Natural killer cell treated with Interleukin-12 subunit alpha and Interleukin-12 subunit beta and Interleukin-15 and Interleukin-18, amount 100 ng/mL, for 72 hours (primary cell): ENCODE data around the gene HSP90AA1. TPM values are rescaled to one million over a fixed set of nuclear protein-coding genes. Genes with fewer than 3 reads are reported as not detected.
"Not testable (repeated sequence)": the region's sequence is repeated elsewhere in the genome, so short reads cannot be mapped to it uniquely, and the experiment has no call there.

Experiments
- ATAC-seq, 2 donors: fragments of 150-1000 bp; cut with Tn5 transposase in 1 of 2; sonication (Bioruptor Pico), chemical (Tn5 transposase) in 1 of 2; 2 replicates each; pipeline ENCODE4 v1.10.0; 2021
- DNase-seq: peaks from one replicate; pipeline ENCODE4 v3.0.0; 2022; ENCODE audit warnings: low spot score
- H3K27ac Mint-ChIP-seq, 2 donors: 1 replicate in 1 of 2; 2 replicates in 1 of 2; pipeline ENCODE4 v1.8.0; 2022; ENCODE audit warnings: mixed read lengths in 2 of 2, mild to moderate bottlenecking in 1 of 2, moderate library complexity in 1 of 2
- H3K27me3 Mint-ChIP-seq, 2 donors: 1 replicate in 1 of 2; 2 replicates in 1 of 2; pipeline ENCODE4 v1.8.0; 2022; ENCODE audit warnings: mixed read lengths in 2 of 2
- H3K36me3 Mint-ChIP-seq: one replicate; pipeline ENCODE4 v1.8.0; 2022; ENCODE audit warnings: mixed read lengths
- H3K4me1 Mint-ChIP-seq, 2 donors: 1 replicate in 1 of 2; 2 replicates in 1 of 2; pipeline ENCODE4 v1.8.0; 2022; ENCODE audit warnings: low read depth in 2 of 2, mixed read lengths in 2 of 2, mild to moderate bottlenecking in 1 of 2
- H3K4me3 Mint-ChIP-seq: one replicate; pipeline ENCODE4 v1.8.0; 2022; ENCODE audit warnings: mixed read lengths
- H3K9me3 Mint-ChIP-seq: 2 replicates; pipeline ENCODE4 v1.8.0; 2022; ENCODE audit warnings: mixed read lengths
- total RNA-seq, 2 donors: library from RNA; stranded (reverse); gene quantifications; one replicate each; pipeline ENCODE4 v1.2.3, GENCODE V29; 2022

Gene HSP90AA1
- total RNA-seq, 2 donors from 2014 or later = 831 to 919 TPM

GRCh38 chr14:102086709-102086971 is 204 bp downstream of the HSP90AA1 start:
- peaks cover 57 to 58% of the 10 kb centered on the region in 2 donors for H3K4me1 Mint-ChIP-seq
- H3K36me3 Mint-ChIP-seq = peaks cover 46% of the 10 kb centered on the region
- H3K27ac Mint-ChIP-seq = peak overlapping the region; percentile 71 to 74
- H3K4me3 Mint-ChIP-seq = peak overlapping the region; percentile 73
- H3K9me3 Mint-ChIP-seq = no peaks in the 10 kb centered on the region
- DNase-seq = no peak
- H3K27me3 Mint-ChIP-seq = no peaks in the 10 kb centered on the region
- ATAC-seq = no peak

GRCh38 chr14:102085948-102086708 is 716 bp downstream of the HSP90AA1 start:
- no peaks in the 10 kb centered on the region for H3K9me3 Mint-ChIP-seq
- peak overlapping the region; percentile 92 for H3K4me3 Mint-ChIP-seq
- no peaks in the 10 kb centered on the region for H3K27me3 Mint-ChIP-seq
- peak; percentile 85 for DNase-seq
- peak; percentile 68 to 70 for ATAC-seq
- peaks cover 52% of the 10 kb centered on the region for H3K36me3 Mint-ChIP-seq
- peak overlapping the region; percentile 71 to 74 for H3K27ac Mint-ChIP-seq
- peaks cover 60 to 61% of the 10 kb centered on the region in 2 donors for H3K4me1 Mint-ChIP-seq

DNA sequence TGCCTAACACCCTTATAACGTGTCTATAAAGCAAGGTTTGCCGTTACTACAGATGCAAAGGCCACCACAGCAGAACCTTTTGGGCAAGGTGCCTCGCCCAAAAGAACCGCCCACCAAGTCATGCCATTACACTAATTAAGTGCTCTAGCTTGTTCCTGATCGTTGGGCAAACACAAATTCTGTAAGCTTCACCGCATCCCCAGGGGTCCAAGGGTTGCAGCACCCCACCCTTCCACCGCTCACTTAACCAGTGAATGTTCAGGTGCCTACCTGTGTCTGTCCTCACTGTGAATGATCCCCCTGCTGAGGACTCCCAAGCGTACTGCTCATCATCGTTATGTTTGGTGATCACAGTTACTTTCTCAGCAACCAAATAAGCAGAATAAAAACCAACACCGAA is 1.4 kb downstream of the HSP90AA1 start:
- peak overlapping the region; percentile 92 for H3K4me3 Mint-ChIP-seq
- H3K36me3 Mint-ChIP-seq = peaks cover 58% of the 10 kb centered on the region
- H3K4me1 Mint-ChIP-seq = peaks cover 64 to 65% of the 10 kb centered on the region in 2 donors
- H3K27me3 Mint-ChIP-seq = no peaks in the 10 kb centered on the region
- ATAC-seq (no peak), DNase-seq (peak; percentile 57)
- H3K9me3 Mint-ChIP-seq = no peaks in the 10 kb centered on the region
- H3K27ac Mint-ChIP-seq = peak overlapping the region; percentile 71 to 74

DNA sequence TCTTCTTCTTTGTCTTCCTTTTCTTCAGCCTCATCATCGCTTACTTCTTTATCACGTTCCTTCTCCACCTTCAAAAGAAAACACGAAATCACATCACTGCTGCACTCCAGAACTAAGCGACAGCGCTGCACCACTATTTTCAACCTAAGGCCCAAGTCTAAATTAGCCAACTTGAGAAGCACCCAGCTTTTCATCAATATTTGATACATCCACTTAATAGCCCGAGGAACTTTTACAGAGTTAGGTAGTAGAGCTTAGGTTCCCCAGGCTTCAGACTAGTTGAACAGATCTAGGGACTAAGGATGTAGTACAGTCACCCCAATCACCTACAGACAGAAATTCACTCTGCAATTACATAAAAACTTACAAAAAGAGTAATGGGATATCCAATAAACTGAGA is 1.9 kb downstream of the HSP90AA1 start:
- Mint-ChIP-seq H3K27me3 (no peaks in the 10 kb centered on the region), H3K36me3 (peaks cover 64% of the 10 kb centered on the region), H3K9me3 (no peaks in the 10 kb centered on the region), H3K4me1 (peaks cover 61 to 65% of the 10 kb centered on the region in 2 donors), H3K27ac (peak overlapping the region; percentile 71 to 74), H3K4me3 (peak overlapping the region; percentile 92)
- no peak for DNase-seq
- ATAC-seq = no peak

DNA sequence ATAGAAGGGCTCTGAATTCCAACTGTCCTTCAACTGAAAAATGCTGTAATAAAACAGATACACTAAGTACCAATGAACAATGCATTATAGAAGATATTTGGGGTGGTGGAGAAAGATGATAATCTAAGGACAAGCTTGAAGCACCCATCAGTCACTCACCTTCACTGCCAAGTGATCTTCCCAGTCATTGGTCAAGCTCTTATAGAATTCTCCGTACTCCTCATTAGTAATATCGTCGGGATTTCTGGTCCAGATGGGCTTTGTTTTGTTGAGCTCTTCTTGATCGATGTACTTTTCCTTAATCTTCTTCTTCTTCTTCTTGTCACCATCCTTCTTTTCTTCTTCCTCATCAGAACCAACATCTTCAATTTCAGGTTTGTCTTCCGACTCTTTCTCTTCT is 2.3 kb downstream of the HSP90AA1 start:
- DNase-seq, ATAC-seq, H3K9me3 Mint-ChIP-seq, H3K27me3 Mint-ChIP-seq: not testable (repeated sequence)
- peak overlapping the region; percentile 71 to 74 for H3K27ac Mint-ChIP-seq
- peaks cover 57 to 64% of the 10 kb centered on the region in 2 donors for H3K4me1 Mint-ChIP-seq
- H3K4me3 Mint-ChIP-seq = peak overlapping the region; percentile 92
- peaks cover 68% of the 10 kb centered on the region for H3K36me3 Mint-ChIP-seq

GRCh38 chr14:102081231-102082080 is 5.4 kb downstream of the HSP90AA1 start:
- DNase-seq (no peak), ATAC-seq (no peak)
- Mint-ChIP-seq H3K4me1 (peaks cover 48 to 50% of the 10 kb centered on the region in 2 donors), H3K27ac (peak overlapping the region; percentile 71 to 74), H3K27me3 (no peaks in the 10 kb centered on the region), H3K9me3 (no peaks in the 10 kb centered on the region), H3K4me3 (peak overlapping the region; percentile 92), H3K36me3 (peaks cover 74% of the 10 kb centered on the region)

DNA sequence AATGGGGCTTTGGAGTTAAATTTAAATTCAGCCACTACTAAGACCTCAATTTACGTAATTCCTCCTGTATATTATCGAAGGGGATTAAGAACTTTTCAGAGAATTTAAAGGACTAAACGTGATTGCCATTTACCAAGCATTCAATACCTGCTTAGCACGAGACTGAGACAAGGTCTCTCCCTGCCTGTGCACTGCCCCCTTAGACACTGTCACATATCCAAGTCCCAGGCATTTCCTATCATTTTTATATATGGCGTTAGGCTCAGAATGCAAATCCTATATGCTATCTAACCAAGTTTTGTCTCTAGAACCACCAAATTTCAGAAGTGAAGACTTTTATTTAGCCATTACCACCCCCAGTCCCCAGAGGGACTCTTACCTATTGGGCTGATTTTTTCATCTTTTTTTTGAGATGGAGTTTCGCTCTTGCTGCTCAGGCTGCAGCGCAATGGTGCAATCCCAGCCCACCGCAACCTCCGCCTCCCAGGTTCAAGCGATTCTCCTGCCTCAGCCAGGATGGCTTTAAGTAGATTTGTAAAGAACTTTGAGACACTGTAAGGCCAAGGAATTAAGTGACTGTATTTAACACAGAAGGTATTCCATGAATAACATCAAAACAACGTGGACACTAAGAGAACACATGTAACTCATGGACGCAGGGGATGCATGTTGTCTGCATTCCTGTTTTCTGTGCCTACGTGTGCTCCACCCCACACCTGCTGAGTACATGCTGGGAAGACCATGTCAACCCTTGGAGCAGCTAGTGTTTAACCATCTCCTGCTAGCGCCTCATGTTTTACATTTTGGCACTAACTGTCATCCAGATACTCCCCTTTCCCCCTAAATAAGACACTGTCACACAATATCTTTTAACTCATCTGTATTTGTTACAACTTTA is 6.4 kb downstream of the HSP90AA1 start:
- H3K9me3 Mint-ChIP-seq = no peaks in the 10 kb centered on the region
- peak overlapping the region; percentile 58 to 74 for H3K27ac Mint-ChIP-seq
- H3K4me1 Mint-ChIP-seq = peaks cover 43 to 46% of the 10 kb centered on the region in 2 donors
- H3K36me3 Mint-ChIP-seq = peaks cover 64% of the 10 kb centered on the region
- H3K4me3 Mint-ChIP-seq = peak overlapping the region; percentile 92
- no peak for DNase-seq
- no peak for ATAC-seq
- no peaks in the 10 kb centered on the region for H3K27me3 Mint-ChIP-seq

DNA sequence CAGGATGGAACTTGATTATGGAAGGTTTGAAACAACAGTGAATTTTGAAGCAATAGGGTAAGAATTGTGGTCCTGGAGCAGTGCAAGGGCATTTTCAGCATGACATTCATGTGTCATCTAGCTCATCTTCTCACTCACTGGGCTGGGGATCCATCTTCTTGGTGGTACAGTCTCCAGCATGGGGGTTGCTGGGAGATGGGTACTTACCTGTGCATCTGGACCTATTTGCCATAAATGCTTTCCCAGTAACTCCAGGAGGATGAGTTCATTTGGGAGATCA is 7.2 kb downstream of the HSP90AA1 start:
- Mint-ChIP-seq H3K9me3 (no peaks in the 10 kb centered on the region), H3K4me3 (no peak overlapping the region), H3K4me1 (peaks cover 35 to 40% of the 10 kb centered on the region in 2 donors), H3K36me3 (peaks cover 56% of the 10 kb centered on the region), H3K27me3 (no peaks in the 10 kb centered on the region), H3K27ac (peak overlapping the region in 1 of 2 donors; percentile 8)
- ATAC-seq (peak in 1 of 2 donors; percentile 15), DNase-seq (no peak)

GRCh38 chr14:102078831-102079699 is 7.8 kb downstream of the HSP90AA1 start:
- peak in 1 of 2 donors; percentile 22 for ATAC-seq
- Mint-ChIP-seq H3K27ac (peak overlapping the region; percentile 8 to 37), H3K4me1 (peaks cover 29 to 42% of the 10 kb centered on the region in 2 donors)

DNA sequence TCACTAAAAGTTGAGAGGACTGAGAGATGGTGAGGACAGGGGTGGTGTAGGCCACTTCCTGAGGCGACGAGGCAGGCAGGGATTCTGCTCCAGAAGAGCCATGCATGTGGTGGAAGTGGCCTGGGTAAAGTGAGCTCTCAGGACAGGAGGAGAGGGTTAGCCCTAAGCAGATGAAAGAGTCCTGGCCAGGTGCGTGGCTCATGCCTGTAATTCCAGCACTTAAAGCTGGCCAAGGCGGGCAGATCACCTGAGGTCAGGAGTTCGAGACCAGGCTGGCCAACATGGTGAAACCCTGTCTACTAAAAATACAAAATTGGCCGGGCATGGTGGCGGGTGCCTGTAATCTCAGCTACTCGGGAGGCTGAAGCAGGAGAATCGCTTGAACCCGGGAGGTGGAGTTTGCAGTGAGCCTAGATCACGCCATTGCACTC is 8.5 kb downstream of the HSP90AA1 start:
- not testable (repeated sequence) for H3K4me3 Mint-ChIP-seq, H3K9me3 Mint-ChIP-seq, ATAC-seq, DNase-seq, H3K27me3 Mint-ChIP-seq
- peaks cover 48% of the 10 kb centered on the region for H3K36me3 Mint-ChIP-seq
- peak overlapping the region; percentile 37 to 55 for H3K27ac Mint-ChIP-seq
- peaks cover 22 to 36% of the 10 kb centered on the region in 2 donors for H3K4me1 Mint-ChIP-seq

More at GRCh38 chr14:102078831-102079699, 7.8 kb downstream of the HSP90AA1 start:
- no peak for DNase-seq
- H3K4me3 Mint-ChIP-seq = peak overlapping the region; percentile 3
- no peaks in the 10 kb centered on the region for H3K9me3 Mint-ChIP-seq
- no peaks in the 10 kb centered on the region for H3K27me3 Mint-ChIP-seq
- H3K36me3 Mint-ChIP-seq = peaks cover 55% of the 10 kb centered on the region

DNA sequence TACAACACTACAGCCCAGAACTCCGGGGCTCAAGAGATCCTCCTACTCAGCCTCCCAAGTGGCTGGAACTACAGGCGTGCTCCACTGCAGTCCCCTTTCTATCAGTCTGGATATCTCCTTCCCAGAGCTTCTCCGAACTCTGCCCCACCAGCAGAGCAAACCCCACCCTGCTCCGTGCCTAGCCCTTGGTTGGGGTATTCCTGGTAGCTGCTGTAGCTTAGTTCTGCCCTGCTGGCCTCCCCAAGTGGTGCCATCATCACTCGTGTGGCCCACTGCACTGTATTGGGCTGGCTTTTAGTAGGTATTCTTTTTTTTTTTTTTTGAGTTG is 9.5 kb downstream of the HSP90AA1 start:
- H3K27ac Mint-ChIP-seq = no peak overlapping the region
- no peak for DNase-seq
- peak; percentile 41 to 56 for ATAC-seq
- no peaks in the 10 kb centered on the region for H3K9me3 Mint-ChIP-seq
- peaks cover 15 to 29% of the 10 kb centered on the region in 2 donors for H3K4me1 Mint-ChIP-seq
- no peaks in the 10 kb centered on the region for H3K27me3 Mint-ChIP-seq
- H3K4me3 Mint-ChIP-seq = no peak overlapping the region
- peaks cover 40% of the 10 kb centered on the region for H3K36me3 Mint-ChIP-seq

DNA sequence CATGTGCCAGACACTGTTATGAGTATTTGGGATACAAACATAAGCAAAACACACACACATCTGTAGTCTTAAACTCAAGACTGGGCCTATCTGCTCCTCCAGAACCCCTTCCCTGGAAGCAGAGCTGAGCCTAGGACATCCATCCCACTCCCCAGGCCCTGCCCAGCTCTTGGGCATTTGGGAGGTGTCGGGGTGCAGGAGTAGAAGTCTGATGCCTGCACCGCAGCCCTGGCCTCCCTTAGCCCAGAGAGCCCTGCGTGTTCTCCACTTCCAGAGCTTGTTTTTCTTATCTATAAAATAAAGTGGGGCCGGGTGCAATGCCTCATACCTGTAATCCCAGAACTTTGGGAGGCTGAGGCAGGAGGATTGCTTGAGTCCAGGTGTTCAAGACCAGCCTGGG is 11.7 kb downstream of the HSP90AA1 start:
- ATAC-seq = no peak
- no peaks in the 10 kb centered on the region for H3K27me3 Mint-ChIP-seq
- peaks cover 10 to 21% of the 10 kb centered on the region in 2 donors for H3K4me1 Mint-ChIP-seq
- no peak for DNase-seq
- H3K4me3 Mint-ChIP-seq = no peak overlapping the region
- H3K9me3 Mint-ChIP-seq = no peaks in the 10 kb centered on the region
- H3K36me3 Mint-ChIP-seq = peaks cover 18% of the 10 kb centered on the region
- H3K27ac Mint-ChIP-seq = no peak overlapping the region
